SKM-1 treated with dmso at 0.1 percent for 144 hours (cell line): ENCODE results near the gene SHLD1.

ENCODE experiments used
- DNase-seq: peaks from one replicate; lab custom pipeline; 2025; ENCODE audit not compliant: unreplicated experiment; lab: John Stamatoyannopoulos, UW

SHLD1 gene

DNA sequence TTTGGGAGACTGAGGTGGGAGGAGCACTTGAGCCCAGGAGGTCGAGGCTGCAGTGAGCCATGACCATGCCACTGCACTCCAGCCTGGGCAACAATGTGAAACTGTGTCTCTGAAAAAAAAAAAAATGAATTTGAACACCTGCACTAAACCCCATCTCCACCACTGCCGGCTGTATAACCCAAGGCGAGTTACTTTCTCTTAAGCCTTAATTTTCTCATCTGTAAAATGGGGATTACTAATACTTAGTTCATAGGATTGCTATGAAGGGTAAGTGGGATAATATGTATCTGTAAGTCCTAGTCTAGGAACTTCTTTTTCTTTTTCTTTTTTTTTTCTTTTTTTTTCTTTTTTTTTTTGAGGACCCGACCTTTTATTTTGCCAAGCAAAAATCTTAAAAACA lies 61.5 kb downstream of the SHLD1 start:
- no peak for DNase-seq

DNA sequence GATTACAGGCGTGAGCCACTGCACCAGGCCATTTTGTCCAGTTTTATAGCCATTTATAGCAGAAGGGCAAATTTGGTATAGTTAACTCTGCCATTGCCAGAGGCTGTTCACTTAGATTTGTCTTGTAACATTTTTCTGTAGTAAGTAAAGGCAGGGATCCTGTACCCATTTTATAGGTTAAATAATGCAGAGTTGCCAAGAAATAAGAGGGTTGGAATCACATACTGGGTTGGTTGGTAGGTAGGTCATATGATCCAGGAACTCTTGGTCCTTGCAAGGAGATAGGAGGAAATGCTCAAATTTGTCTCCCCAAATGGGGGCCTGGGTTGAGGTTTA lies 68.1 kb downstream of the SHLD1 start:
- DNase-seq, result no peak

DNA sequence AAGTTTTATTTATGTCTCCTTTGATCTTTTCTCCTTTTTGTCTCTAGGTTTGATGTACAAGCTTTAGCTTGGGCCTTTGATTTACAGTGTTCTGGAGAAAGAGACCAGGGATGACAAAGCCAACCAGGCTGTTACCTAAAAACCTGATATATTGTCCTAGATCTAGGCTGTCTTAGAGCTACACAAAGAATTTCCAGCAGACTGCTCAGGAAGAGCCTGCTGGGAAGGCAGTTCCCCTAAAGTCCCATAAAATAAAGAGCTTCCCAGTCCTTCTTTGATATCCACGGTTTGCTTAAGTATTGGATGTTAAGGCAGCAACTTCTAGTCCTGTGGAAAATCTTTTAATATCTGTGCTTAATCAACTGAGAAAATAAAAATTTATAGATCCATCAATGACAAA lies 70.5 kb downstream of the SHLD1 start:
- DNase-seq, result no peak

DNA sequence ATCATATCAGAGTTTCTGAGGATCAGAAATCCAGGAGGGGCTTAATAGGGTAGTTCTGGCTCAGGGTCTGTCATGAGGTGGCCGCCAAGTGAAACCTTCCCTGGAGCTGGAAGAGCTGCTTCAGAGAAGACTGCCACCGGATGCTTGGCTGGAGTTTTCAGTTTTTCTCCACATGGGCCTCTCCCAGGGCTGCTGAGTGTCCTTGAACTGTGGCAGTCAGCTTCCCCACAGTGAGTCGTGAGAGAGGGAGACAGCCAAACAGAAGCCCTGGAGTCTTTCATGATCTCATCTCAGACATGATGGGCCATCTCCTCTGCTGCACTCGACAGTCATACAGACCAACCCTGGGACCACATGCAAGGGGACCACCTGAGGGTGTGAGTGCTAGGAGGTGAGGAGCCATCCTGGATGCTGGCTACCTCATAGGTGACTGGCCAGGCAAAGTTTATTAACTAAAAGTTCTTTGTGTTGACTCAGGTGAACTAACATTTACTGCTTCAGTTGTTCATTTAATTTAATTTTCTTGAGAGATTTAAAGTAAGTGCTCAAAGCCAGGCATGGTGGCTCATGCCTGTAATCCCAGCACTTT lies 71.5 kb downstream of the SHLD1 start:
- DNase-seq, result no peak

DNA sequence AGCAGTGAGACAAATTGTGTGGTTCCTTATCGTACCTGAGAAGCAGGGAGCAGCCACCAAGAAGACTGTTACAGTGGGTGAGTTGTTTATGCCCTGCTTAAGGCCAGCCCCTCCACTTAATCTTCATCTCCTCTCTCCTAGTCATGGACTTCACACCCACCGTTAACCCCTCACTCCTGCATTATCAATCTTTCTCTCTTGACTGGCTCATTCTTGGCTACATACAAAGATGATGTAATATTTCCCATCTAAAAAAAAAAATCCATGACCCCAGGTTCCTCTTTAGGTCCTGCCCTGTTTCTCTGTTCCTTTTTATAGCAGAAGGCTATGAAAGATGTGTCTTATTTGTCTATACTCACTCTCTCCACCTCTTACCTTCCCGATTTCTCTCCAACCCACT lies 72.4 kb downstream of the SHLD1 start:
- DNase-seq, result peak; percentile 64

DNA sequence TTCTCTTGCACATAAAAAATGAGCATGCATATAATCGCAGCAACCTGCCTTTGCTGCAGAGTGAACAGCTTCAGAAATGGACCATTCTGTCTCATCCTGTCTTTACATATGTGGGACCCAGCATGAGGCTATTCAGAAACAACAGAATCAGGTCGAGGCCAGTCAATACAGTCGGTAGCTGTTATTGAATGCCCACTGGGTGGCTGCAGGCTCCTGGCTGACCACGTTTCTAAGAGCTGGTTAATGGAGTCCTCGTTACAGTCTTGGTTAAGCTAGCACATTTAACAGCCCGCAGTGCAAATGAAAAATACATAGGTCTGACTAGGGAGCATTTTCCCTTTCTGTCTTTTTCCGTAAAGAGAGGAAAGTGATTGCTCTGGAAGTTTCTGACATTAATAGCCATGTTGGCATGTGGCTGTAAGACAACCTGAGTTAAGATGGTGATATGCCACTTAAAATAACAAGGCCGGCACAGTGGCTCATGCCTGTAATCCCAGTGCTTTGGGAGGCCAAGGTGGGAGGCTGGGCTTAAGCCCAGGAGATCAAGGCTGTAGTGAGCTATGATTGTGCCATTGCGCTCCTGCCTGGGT lies 75.0 kb downstream of the SHLD1 start:
- DNase-seq, result no peak

DNA sequence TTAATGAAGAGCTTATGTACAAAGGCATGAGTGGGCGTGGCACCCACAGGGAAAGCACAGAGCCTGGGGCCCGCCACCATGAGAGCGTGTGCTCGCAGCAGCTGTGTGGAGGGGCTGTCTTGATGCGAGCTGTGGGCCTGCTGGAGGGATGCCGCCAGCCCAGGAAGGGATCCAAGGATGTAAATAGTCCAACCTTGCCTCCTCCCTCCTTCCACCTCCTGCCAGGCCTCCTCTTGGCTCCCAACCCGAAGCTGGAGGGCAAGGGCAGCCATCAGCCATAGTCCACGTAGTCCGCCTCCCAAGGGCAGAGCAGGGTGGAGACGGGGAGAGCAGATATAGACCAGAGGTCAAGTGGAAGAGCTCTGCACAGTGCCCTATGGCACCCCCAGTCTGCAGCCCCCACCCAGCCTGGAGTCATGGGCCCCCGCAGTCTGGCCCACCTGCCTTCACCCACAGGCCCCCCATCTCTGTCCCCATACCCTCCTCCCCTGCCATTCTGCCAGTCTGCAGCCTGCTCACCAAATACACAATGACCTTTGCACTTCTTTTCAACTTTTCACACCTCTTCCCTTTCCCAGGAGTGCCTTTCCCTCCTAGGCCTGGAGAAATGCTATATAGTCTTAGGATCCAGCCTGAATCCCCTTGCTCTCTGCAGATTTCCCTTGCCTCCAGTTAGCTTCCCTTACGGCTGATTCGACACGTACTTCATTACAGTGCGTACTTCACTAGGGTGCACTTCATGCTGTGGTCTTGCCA lies 77.1 kb downstream of the SHLD1 start:
- no peak for DNase-seq

DNA sequence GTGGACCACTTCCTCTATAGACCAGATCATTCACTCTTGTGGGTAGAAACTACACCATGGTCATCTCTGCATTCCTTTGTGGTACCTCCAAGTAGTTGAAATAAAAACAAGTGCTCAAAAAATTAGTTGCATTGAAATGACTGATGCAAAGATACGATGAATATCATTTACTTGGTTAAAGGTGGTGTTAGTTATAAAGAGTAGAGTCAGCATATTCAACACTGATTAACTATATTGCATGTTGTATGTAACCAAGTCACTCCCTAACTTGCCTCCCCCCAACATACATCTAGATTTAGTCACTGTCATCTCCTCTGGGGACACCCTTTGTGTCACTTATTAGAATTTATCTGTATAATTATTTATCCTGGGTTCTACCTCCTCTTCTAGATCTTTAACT lies 77.7 kb downstream of the SHLD1 start:
- DNase-seq, result no peak

DNA sequence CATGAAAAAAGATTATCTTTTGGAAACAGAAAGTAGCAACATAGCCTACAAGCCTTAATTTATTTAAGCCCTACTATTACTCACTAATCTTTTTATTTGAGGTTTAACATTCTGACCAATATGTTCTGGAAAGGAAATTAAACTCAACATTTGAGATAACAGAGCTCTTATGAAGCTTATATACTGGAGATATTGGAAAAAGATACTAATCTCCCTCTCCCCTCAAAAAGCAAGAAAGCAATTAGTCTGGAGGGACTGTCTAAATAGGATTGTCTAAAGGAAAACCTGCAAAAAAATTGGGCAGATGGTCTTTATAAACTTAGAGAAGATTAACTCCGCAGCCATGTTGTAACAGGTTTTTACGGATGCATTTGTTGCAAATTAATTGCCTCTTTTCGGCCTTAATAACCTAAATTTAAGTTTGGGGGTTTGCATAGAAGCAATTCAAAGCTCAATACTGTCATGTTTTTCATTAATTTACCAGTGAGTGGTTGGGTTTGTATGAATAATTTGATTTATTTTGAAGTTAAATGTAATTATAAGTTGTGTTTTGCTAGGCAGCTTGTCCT lies 79.1 kb downstream of the SHLD1 start:
- no peak for DNase-seq

DNA sequence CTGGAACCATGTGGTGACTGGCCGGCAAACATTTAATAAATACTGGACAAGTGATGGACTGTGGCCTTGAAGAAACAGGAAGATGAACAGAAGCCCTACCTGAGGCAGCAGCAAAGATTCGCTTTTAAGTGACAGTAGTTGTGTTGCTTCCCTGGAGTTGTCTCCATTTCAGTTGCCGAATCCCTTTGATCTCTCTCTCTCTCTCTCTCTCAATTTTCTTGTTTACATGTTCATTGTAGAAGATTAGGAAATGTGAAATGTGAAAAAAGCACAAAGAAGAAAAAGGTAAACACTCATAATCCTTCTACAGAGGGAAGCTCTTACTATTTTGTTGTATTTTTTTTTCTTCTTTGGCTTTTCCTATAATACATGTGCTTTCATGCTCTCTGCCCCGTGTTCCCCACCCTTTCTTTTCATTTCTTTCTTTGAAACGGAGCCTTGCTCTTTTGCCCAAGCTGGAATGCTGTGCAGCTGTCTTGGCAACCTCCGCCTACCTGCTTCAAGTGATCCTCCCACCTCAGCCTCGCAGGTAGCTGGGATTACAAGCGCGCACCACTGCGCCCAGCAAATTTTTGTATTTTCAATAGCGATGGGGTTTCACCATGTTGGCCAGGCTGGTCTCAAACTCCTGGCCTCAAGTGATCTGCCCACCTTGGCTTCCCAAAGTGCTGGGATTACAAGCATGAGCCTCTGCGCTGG lies 81.5 kb downstream of the SHLD1 start:
- DNase-seq, result no peak

DNA sequence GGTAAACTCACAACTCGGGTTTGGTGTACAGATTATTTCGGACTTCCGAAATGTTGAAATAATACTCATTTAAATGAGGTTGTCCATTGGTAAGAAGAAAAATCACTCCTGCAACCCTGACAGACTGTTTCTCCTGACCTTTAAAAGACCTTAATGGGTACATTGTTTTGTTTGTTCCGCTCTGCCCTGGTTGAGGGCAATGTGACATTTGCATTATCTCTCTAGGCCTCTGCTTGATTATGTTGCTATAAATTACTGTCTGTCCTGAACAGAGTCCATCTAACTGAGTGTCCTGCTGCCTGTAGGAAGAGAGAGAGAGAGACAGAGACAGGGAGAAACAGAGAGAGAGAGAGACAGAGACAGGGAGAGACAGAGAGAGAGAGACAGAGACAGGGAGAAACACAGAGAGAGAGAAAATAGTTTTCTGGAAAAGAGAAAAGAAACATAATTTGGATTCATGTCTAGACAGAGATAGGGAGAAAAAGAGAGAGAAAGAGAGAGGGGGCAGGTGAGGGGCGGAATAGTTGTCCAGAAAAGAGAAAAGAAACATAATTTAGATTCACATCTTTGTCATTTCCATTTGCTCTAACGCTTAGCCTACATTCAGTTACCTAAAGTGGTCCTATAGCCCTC lies 83.2 kb downstream of the SHLD1 start:
- DNase-seq, result no peak

DNA sequence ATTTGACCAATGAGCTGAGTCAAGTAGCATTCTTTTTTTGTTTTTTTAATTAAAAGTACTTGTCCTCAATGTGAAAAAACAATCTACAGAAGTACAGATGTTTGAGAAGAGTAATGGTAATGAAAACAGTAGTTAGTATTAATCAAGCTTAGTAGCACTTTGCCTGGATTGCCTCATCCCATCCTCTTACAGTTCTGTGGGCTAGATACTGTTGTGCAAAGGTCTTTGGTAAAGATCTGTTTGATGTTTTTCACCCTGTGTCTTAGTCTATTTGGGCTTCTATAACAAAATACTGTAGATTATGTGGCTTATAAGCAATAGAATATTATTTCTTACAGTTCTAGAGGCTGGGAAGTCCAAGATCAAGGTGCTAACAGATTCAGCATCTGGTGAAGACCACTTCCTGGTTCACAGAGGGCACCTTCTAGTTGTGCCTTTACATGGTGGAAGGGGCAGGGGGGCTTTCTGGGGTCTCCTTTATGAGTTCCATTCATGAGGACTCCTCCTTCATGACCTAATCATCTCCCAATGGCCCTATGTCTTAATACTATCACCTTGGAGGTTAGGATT lies 84.3 kb downstream of the SHLD1 start:
- no peak for DNase-seq

DNA sequence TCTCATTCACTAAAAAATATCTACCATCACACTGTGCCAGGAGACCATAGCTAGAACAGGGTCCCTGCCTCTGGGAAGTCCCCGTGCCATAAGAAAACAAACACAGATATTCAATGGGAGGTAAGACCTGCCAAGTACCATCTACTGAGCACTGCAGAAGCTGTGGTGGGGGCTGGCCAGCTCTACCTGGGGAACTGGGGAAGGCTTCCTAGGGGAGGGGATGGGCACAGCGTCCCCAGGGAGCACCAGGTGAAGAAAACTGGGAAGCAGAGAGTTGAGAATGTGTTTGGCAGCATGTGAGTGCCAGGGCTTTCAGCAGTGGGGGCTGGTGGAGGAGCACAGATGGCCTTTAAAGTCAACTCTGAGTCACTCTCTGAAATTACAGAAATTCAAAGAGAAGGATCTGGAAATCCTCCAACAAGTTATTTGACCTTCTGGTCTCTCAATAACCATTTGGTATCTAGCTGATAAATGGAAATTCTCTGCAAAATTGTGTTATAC lies 85.2 kb downstream of the SHLD1 start:
- DNase-seq, result no peak

DNA sequence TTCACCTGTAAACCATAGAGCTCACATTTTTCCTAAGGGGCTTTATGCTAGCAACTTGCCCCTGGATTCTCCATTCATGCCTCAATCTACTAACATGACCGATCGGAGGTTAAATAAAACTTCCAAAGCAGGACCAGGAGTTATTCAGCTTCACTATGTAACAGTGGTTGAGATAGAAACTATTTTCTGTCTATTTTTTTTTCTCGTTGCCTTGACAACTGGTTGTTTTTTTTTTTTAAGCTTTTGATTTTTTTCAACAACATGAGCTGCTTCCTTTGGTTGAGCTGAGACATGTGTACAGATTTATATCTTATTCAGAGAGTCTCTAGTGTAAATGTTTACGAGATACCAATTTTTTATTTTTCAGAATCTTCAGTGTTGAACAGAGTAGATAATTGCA lies 85.7 kb downstream of the SHLD1 start:
- DNase-seq, result no peak

DNA sequence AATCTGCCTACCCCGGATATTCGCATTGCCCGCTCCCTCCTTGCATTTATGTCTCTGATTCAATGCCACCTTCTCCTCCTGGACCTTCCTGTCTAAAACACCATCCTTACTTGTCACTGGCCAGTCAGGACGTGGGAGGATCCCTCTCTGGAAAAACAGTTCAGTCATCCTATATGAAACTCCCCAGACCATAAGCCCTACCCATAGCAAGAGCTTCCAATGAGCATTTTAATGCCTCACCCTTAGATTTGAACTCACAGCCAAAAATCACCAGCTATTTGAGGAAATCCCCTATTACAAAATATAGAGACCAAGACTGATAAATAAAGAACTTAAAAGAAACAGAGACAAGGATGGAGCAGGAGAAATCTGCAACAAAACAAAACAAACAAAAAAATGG lies 86.4 kb downstream of the SHLD1 start:
- DNase-seq, result no peak

DNA sequence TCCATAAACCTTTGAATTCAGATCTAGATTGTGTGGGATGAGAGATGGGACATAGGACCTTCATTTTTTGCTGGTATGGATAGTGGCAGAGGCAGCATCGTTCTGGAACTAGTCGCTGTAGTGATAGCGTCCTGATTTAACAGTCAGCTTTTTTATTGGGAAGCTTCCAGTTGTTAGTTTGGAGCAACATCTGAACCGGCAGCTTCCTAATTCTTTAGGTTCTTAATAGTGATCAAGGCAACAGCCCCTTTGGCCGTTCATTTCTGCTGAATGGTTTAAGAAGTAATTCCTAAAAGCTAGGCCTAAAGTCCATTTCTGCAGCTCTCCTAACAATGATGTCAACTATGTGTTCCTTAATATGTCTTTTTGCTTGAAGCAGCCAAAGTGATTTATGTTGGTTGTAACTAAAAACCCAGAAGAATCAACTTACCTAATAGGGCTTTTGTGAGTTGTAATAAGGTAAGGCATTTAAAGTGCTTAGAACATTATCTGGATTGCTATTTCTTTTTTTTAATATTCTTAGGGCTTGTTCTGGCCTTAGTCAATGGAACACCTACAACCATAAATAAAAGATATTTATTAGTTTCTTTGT lies 90.3 kb downstream of the SHLD1 start:
- DNase-seq, result no peak

DNA sequence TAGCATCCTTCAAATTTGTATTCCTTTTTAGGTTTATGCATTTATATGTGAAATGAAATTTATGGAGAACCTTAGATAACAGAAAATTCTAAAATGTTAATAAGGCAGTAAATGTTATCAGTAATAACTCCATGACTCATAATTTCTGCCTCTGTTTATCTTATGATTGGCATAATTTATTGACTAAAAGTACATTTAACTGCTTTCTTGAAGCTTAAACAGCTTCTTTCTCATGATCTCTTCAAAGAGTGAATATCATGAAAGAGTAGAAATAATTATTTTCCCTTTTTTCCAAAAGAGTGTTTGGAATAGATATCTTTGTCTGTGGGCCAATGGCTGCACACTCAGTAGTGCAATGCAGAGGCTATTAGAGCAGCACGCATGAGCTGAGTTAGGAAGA lies 91.3 kb downstream of the SHLD1 start:
- DNase-seq, result no peak

DNA sequence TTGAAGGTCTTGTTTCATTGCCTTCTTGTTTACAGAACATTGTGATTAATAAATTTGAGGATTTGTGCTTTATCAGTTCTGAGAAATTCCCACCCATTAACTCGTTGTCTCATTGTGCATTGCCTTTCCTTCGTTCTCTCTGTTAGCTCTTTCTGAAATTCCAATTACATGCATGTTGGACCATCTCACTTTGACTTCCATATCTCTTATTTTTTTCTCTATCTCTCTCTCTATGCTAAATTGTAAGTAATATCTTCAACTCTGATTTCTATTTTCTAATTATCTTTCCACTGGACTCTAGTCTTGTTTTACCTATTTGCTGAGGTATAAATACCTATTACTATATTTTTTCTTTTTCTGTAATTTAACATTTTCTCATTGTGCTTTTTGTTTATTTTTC lies 92.3 kb downstream of the SHLD1 start:
- no peak for DNase-seq

DNA sequence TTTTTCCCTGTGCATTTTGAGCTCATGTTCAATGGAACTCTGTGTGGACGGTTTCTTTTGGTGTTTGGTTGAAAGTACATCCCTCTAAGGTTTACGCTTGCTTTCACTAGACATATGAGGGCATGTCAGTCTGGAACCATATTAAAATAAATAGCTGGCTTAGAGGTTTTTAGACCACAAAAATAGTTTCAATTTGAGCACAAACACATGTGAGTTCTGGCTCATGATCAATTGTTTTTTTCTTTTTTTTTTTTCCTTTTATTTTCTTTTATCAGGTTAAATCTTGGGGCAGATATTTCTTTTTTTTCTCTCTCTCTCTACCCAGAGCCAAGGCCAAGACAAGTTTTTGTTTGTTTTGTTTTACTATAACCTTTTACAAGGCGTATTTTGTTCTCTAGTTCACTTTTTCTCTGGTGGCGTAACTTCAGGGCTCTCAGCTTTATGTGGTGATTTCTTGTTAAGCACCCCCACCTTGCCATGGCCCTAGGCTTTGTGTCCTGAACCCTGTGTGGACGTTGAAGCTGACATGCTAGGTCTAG lies 92.9 kb downstream of the SHLD1 start:
- DNase-seq, result no peak

DNA sequence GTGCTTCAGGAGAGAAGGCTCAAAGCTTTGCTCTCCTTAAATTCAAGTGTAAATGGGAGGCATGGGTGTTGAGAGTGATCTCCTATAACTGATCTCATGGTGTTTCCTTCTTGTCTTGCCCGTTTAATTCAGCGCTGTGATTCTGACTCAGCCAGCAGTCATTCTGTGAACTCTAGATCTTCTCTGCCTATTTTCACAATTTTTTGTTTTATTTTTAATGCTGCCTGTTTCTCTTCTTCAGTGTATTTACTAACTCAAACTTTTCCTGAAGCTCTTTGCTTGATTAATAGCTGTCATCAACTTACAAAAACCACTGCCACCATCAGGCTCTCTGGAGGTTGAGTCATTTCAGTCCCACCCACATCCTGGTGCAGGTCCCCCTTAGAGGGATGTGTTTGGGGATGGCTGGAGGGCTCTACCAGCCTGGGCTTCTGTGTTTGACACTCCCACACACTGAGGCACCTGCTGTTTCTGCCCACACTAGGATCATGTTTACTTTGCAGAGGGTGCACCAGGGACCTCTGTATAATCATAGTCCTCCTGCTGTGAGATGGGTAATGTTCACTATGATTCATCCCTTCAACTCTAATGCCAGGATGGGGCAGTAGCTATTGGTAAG lies 94.0 kb downstream of the SHLD1 start:
- no peak for DNase-seq
